ENCODE data around the gene IL1B. TPM values are rescaled to one million over a fixed set of nuclear protein-coding genes. Genes with fewer than 3 reads are reported as not detected.

The IL1B gene
- total RNA-seq, 1 donor from 2014 or later, result 0.78 TPM

DNA sequence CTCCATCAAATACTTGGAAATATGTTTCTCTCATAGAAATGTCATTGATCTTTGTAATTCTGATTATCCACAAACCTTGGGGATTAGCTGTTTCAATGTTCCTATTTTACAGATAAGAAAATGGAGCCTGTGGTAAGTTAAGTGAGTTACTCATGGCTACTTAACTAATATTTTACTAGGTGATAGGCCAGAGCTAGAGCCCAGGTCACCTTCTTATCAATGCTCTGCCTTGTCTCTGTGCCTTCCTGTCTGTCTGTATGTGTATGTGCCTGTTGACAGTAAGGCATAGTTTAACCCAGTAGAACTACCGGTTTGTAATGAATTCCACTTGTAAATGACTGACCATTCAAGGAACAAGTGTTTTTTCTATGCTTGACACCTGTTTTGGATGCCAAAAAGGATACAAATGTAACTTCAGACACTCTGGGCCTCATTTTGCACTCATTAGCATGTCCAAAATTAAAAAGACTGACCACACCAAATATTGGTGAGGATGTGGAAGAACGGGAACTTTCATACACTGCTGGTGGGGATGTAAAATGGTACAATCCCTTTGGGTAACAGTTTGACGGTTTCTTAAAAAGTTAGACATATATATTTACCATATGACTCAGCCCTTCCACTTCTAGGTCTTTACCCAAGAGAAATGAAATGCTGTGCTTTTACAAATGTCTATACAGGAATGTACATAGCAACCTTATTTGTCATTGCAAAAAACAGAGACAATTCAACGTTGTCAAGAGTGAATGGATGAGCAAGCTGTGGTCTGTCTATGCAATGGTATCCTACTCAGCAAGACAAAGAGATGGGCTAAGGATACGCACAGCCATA is 32.7 kb downstream of the IL1B start:
- DNase-seq, result no peak

DNA sequence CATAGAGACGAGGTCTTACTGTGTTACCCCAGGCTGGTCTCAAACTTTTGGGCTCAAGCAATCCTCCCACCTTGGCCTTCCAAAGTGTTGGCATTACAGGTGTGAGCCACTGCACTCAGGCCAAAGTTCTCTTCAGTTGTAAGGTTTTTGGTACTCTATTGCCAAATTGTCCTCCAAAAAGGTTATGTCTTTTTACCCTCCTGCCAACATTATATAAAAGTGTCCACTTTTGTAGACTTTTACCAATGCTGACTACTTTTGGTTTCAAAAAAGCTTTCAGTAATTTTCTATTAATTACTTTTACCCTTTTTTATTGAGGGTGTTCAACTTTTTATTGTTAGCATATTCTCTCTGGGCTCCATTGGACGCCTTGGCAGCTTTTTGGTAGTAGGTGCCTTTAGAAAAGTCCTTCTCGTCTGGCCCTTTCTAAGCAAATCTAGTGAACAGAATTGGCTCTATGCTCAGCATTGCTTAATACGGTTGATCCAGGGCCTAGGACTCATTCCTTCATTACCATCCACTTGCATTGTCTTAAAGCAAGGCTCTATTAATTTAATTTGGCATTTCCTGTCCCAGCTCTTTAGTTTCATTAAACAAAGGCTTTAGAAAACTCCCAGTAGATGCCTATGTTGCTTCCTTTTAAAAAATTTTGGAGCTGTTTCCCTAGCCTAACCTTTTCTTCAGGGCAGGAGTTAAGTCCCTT is 35.5 kb downstream of the IL1B start:
- no peak for DNase-seq

DNA sequence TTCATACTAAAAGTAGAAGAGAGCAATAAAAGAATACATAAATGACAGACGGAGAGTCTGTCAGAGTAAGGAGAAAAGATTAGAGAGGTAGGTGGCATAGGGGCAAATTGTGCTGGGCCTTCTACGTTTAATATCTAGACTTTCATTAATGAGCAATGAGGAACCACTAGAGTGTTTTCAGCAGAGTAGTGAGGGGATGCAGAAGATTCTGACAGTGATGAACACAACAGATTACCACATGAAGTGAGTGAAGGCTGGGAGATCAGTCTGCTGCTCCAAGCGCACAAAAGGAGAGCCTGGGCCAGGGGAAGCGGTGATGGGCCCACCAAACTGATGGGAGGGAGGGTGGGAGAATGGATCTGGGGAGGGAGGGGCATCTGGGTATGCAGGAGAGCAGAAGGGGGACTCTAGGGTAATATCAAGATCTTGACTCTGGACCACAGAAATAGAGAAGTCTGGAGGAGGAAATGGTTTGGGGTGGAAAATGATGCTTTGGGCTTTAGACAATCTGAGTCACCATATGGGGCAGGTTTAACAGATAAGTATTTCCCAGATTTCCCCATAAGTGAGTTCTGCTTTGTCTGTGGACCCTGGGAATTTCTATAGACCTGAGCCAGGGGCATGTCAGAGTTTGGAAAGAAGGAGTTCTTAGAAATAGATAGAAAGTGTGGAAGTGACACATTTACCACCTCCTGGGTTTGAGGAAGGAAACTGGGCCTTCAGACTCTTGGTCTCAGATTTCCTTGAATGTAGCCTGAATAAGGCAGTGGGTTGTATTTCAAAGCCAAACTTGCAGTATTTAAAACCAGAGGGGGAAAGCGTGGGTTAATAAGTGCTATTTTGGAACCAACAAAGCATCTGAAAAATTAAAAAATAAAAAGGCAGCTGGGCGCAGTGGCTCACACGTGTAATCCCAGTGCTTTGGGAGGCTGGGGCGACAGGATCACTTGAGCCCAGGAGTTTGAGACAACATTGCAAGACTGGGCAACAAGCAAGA is 37.3 kb downstream of the IL1B start:
- DNase-seq, result no peak

DNA sequence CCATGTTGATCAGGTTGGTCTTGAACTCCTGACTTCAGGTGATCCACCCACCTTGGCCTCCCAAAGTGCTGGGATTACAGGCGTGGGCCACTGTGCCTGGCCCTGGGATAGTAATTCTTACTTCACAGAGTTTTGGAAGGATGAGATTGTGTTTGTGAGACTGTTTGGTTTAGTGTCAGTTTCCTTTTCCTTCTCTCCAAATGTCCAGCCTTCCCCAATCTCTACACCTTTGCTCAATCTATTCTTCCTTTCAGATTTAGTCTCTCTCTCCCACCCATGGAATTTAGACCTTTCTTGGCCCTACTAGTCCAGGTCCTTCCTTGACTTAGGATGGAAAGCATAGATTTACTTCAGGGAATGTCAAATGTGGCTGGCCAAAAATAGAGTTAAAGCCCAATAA is 40.1 kb downstream of the IL1B start:
- DNase-seq, result no peak

DNA sequence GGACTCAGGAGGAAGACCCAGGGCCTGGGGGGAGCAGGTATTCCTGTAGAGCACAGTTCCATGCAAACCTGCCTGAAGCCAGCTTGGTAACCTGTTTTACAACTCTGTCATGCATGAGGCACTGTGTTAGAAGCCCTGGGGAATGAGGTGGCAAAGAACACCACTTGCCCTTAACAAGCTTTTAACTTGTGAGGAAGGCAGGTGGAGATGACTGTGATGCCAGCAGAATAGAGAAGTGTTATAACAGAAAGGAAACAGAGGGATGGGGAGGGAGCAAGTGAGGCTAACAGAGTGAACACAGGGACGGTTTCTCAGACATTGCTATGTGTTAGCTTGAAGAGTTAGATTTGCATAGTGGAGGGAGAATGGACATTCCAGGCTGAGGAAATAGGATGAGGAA is 40.8 kb downstream of the IL1B start:
- DNase-seq, result no peak

DNA sequence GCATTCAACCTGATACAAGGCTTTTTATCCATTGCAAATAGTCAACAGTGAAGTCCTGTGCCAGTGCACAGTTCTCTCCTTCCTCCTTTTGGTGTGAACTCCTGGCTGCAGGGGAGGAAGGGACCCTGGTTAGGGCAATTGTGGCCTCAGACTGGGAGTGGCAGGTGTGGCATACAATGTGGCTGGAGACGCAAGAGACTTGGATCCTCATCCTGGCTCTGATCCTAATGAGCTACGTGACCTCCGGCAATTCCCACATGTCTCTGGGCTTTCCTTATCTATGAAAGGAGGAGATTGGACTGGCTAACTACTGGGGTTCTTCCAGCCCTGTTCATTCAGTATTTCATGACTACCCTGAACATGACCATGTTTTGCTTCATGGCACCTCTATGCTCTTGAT is 41.7 kb downstream of the IL1B start:
- DNase-seq, result no peak

DNA sequence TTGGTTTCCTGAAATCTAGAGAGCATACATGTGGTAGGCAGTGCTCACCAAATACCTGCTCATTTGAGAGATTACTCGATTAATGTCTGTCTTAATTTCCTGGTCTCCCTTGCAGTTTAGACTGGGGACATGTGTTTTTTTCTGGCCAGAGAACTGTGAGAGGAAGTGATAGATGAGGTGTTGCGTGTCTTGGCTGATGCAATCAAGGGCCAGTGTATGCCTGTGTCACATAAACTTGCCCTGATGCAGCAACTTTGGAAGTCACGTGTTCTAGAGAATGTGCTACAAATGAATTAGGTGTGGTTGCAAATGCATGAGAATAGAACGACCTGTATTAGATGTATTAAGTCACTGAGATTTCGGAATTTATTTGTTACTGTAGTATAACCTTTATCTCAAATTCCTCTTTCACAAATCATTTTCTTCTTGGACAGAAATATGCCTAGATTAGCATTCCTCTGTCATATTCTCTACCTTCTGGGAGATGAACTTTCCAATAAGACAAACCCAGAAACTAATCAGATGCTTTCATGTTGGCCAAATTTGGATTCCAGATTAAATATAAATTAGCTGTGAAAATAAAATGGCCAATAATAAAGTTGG is 42.3 kb downstream of the IL1B start:
- no peak for DNase-seq

DNA sequence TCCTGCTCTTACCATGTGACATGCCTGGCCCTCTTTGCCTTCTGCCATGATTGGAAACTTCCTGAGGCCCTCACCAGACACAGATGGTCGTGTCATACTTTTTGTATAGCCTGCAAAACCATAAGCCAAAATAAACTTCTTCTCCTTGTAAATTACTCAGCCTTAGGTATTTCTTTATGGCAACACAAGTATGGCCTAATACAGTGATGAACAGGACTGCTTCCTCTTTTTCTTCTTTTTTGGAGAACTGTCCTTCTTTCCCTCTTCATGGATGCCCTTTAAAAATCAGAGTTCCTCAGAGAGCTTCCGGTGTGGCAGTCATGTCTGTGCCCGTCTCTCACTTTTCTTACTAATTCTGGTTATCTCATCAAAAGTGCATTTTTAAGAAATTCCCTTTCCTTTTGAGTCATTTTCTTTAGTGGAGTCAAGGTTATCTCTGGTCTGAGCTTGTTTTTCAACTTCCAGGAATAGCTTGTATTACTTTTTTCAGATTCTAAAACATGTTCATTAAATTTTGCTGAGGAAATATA is 43.1 kb downstream of the IL1B start:
- no peak for DNase-seq

DNA sequence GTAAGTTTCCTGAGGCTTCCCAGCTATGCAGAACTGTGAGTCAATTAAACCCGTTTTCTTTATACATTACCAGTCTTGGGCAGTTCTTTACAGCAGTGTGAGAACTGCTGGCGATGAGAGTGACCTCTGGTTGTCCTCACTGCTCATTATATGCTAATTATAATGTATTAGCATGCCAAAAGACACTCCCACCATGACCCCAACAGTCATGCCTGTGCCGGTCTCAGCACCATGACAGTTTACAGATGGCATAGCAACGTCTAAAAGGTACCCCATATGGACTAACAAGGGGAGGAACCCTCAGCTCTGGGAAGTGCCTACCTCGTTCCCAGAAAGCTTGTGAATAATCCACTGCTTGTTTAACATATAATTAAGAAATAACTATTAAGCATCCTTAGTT is 44.2 kb downstream of the IL1B start:
- DNase-seq, result no peak

DNA sequence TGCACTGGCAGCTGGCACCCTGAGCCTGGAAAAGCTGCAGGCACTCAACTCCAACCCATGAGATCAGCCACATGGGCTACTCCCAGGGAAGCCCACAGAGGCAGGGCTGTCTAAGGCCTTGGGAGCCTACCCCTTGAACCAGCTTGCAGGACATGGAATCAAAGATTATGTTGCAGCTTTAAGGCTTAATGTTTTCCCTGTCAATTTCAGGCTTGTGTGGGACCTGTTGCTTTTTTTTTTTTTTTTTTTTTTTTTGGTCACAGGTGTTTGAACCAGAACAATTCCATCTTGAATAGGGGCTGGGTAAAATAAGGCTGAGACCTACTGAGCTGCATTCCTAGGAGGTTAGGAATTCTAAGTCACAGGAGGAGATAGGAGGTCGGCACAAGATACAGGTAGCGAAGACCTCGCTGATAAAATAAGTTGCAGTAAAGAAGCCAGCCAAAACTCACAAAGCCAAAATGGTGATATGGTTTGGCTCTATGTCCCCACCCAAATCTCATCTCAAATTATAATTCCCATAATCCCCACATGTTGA is 44.8 kb downstream of the IL1B start:
- no peak for DNase-seq

DNA sequence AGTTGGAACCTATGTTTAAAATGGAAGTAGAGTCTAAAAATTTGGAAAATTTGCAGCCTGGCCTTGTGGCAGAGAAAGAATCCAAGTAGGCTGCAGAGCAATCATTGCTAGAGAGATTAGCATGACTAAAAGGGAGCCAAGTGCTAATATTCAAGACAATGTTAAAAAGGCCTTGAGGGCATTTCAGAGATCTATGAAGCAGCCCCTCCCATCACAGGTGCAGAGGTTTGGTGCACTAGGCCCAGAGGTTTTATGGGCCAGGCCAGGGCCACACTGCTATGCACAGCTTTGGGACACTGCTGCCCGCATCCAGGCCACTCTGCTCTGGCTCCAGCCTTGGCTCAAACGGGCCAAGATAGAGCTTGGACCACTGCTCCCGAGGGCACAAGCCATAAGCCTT is 45.6 kb downstream of the IL1B start:
- no peak for DNase-seq

DNA sequence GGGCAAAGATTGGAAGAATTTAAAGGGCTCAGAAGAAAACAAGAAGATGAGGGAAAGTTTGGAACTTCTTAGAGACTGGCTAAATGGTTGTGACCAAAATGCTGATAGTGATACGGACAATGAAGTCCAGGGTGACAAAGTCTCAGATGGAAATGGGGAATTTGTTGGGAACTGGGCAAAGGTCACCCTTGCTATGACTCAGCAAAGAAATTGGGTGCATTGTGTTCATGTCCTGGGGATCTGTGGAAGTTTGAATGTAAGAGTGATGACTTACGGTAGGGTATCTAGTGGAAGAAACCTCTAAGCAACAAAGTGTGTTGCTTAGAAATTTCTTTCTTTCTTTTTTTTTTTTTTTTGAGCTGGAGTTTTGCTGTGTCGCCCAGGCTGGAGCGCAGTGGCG is 46.3 kb downstream of the IL1B start:
- DNase-seq, result no peak

DNA sequence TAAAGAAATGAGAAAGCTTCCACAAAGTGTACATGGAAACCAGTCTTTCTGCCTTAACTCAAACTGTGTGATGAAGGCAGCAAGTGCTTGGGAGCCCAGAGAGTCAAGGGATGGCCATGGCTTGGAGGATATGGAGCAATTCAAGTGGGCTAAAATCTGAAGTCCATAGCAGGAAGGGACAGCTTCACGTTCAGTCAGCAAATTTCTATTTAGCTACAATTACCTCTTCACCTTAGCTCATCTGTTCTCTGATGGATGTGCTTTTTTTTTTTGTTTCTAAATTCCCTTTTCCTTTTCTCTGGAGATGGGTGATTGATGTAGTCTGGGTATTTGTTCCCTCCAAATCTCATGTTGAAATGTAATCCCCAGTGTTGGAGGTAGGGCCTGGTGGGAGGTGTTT is 47.4 kb downstream of the IL1B start:
- DNase-seq, result no peak

DNA sequence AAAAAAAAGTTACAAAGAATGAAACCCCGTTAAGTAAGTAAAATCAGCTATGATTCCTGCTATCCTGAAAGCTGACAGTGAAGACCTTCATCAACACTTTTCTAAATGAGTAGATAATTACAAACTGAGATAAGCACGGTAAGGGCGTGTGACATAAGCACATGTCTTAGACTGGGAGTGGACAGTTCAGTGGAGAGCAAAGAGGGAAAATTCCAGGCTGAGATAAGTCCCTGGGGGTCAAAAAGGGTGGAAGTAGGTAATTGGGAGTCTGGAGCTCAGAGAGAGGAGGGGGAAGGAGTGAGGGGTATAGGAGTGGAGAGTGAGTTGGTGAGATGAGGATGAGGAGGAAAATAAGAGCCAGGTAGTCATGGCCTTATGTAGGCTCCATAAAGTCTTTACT is 47.9 kb downstream of the IL1B start:
- no peak for DNase-seq

DNA sequence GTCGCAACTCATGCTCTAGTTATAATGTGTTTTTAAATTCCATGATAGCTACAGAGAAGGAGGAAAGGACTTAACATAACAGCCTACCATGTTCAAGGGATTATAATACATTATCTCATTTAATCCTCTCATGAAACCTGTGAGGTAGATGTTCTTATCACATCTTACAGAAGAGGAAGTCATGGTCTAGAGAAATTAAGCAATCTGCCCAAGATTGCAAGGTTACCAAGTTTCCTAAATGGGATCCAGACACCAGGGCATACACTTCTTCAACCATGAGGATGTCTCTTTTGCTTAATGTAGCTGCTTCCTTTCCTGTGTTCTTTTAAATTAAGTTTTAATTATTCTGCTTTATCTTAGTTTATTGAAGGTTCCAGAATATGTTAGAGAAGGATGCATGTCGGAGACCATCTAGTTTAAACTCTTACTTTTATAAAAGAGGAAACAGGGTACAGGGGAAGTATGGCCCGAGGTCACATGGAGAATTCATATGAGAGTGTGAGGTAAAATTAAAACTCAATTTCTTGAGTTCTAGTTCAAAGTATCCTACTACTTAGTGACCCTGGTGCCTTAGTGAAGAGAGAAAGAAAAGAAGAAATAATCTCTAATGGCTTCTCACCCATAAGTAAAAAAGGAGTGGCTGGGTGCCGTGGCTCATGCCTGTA is 48.7 kb downstream of the IL1B start:
- DNase-seq, result no peak

DNA sequence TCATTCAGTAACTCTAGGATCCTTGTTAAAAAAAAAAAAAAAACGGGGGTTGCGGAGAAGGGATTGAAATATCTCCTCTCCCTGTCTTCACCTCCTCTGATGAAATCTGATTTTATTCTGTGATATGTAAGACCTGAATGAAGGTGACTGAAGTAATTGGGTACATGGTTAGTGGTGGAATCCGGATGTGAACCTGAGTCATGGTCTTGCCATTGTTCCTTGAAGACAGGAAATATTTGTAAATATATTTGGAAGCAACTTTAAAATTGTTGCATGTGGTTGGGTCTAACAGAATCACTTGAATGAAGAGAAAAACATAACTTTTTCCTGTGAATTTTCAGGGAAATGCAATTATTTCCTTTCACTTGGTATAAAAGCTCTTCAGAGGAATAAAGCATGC is 49.3 kb downstream of the IL1B start:
- DNase-seq, result no peak

DNA sequence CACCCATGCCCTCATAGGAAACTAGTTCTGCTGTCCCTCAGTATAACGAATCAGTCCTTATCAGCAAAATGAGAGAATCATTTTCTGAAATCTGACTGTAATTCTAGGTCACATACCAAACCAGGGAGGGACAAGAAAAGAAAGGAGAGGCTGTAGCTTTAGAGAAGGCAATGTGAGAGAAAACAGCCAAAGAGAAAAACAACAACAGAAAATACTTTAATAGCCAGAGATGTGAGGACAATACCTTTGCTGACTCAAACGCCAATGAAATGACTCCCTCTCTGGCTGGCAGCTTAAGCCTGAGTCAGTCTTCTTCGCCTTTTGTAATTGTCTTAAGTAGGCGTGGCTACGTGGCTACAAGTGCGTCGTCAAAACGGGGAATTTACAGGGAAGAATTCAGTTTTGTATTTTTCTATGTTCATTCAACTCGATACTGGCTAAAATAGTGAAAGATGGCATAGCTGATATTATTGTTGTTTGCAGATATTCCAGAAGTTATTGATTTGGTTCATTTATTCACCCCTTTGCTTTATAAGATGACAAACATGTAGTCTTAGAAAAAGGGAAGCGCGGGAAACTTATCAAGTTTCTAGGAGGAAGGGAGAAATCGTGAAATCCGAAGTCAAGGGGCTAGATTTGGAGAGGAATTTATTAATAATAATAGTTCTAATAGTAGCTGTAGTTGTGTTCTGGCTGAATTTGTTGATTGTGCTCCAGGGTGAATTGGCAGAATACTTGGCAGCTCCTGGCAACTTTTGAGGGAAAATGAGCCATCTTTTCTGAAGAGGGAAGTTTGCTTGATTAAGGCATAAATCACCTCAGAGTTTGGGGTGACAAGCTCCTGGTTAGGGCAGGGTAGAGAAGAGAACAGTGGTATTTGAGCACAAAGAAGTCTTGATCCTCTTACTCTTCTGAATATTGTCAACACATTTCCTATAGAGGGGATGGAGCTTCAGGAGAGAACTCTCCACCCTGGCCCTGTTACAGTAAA is 52.1 kb downstream of the IL1B start, which contains the start of gene IL1A:
TSS of gene IL1A (minus strand) at position 295 of the 991 bp plus-strand sequence. CDS start 723 bp downstream, outside the sequence.
- no peak for DNase-seq

DNA sequence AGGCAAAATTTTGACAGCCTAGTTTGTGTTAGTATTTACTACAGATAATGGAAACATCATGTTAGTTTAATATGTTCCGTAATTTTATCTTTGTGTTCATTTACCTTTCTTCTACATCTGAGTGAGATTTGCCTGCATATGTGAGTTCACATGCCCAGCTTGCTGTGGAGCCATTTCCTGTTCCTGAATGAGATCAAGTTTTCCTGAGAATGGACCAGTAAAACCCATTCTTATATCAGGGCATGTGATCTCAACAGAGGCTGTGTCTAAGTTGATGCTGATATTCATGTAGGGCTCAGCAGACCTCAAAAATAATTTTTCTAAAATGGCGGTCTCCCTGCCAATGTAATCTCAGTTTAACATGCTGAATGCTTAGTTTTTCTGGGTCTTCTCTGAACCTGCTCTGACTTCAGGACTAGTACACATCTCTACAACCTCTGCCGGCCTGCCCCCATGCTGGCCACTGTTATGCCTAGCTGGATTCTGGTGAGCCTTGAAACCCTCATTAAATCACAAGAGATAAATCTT is 53.3 kb downstream of the IL1B start:
- DNase-seq, result no peak

DNA sequence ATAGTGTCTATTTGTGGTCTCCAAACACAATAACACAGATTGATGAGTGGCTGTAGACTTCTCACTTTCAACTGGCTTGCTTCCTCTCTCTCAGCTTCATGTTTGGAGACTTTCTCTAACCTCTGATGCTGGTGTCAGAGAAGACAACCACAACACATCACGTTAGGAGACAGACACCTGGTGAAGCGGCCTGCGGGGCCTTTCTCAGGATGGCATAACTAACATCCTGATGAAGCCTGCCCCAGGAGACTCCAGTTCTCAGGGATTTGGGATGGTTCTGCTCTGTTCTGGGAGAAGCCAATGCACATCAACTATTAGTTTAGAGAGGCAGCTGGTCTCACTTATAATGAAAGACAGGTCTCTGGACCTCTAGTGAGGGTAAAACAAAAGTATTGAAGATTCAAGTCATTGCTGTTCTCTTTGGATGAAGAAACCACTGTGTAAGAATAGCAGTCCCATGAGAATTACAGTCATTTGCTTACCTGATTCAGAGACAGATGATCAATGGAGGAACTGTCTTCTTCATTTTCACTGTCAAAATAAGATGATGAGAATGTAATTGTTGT is 54.3 kb downstream of the IL1B start:
- no peak for DNase-seq

All from occipital lobe (tissue), 2 donors.